IMR-90 (cell line): Measurements from ENCODE around the gene SH2B3. TPM values are rescaled to one million over a fixed set of nuclear protein-coding genes. Genes with fewer than 3 reads are reported as not detected.

Experiments used
- ATAC-seq: fragments of 200-7000 bp; cut with Tn5 transposase; 2 replicates; pipeline ENCODE4 v1.9.1; 2020; ENCODE audit warnings: low read depth, mild to moderate bottlenecking, moderate library complexity
- BruUV-seq: library from RNA; stranded (reverse); fragments of 400-500 nt; replicated peaks from 2 replicates; lab custom pipeline; 2021; lab: Mats Ljungman, UMichigan
- CTCF ChIA-PET: fragments of 300-600 bp; formaldehyde crosslinking; extraction: SDS; loops from one replicate; lab custom pipeline; 2021; ENCODE audit warnings: antibody characterized with exemption; lab: Yijun Ruan, JAX
- POLR2A ChIA-PET: fragments of 300-600 bp; sonication (Branson Sonifier 250); formaldehyde crosslinking; loops from one replicate; lab custom pipeline; 2022; ENCODE audit warnings: antibody characterized with exemption; ENCODE audit not compliant: unreplicated experiment; lab: Charles Lee
- DNase-seq: peaks from one replicate; pipeline ENCODE4 v3.0.0; 2013
- H2AFZ ChIP-seq: replicated peaks from 2 replicates; pipeline ENCODE3; 2013; ENCODE audit warnings: low read length, mild to moderate bottlenecking; ENCODE audit not compliant: poor library complexity
- H2AK5ac ChIP-seq: 2 replicates; pipeline ENCODE4 v1.6.1; 2013; ENCODE audit warnings: low read depth, low read length, inconsistent platforms
- H2AK9ac ChIP-seq: replicated peaks from 2 replicates; pipeline ENCODE3; 2013; ENCODE audit warnings: mild to moderate bottlenecking, low read depth, low read length, moderate library complexity; ENCODE audit not compliant: poor library complexity
- H2BK120ac ChIP-seq: 2 replicates; pipeline ENCODE4 v1.6.1; 2013; ENCODE audit warnings: low read depth, low read length, inconsistent platforms
- H2BK15ac ChIP-seq: 3 replicates; pipeline ENCODE4 v1.6.1; 2013; ENCODE audit warnings: low read depth, low read length, inconsistent platforms
- H2BK20ac ChIP-seq: 2 replicates; pipeline ENCODE4 v1.6.1; 2013; ENCODE audit warnings: low read depth, mild to moderate bottlenecking, inconsistent platforms, low read length, moderate library complexity
- H2BK5ac ChIP-seq: 2 replicates; pipeline ENCODE4 v1.6.1; 2013; ENCODE audit warnings: mild to moderate bottlenecking, low read depth, low read length, inconsistent platforms; ENCODE audit not compliant: poor library complexity, severe bottlenecking
- H3K14ac ChIP-seq: replicated peaks from 2 replicates; pipeline ENCODE4 v1.6.1; 2013; ENCODE audit warnings: low read depth, low read length, inconsistent platforms
- H3K18ac ChIP-seq: 2 replicates; pipeline ENCODE4 v1.6.1; 2013; ENCODE audit warnings: low read depth, low read length, control low read depth
- H3K23ac ChIP-seq: 2 replicates; pipeline ENCODE4 v1.6.1; 2013; ENCODE audit warnings: low read depth, low read length, inconsistent platforms
- H3K27ac ChIP-seq: 2 replicates; pipeline ENCODE4 v1.5.1; 2013; ENCODE audit warnings: mild to moderate bottlenecking, control low read depth, low read length; ENCODE audit not compliant: insufficient read depth
- H3K27me3 ChIP-seq: 2 replicates; pipeline ENCODE4 v1.6.1; 2013; ENCODE audit warnings: low read length; ENCODE audit not compliant: control insufficient read depth, insufficient read depth
- H3K36me3 ChIP-seq: 2 replicates; pipeline ENCODE4 v1.6.1; 2013; ENCODE audit warnings: low read length, mixed read lengths; ENCODE audit not compliant: control insufficient read depth, insufficient read depth
- H3K4ac ChIP-seq: 2 replicates; pipeline ENCODE4 v1.6.1; 2013; ENCODE audit warnings: low read depth, low read length, inconsistent platforms
- H3K4me1 ChIP-seq: 2 replicates; pipeline ENCODE4 v1.6.1; 2013; ENCODE audit warnings: low read length, mixed read lengths; ENCODE audit not compliant: control insufficient read depth, insufficient read depth
- H3K4me2 ChIP-seq: 2 replicates; pipeline ENCODE4 v1.6.1; 2013; ENCODE audit warnings: low read depth, mild to moderate bottlenecking, control low read depth, low read length, moderate library complexity
- H3K4me3 ChIP-seq: 2 replicates; pipeline ENCODE4 v1.5.1; 2013; ENCODE audit warnings: low read depth, mild to moderate bottlenecking, control low read depth, low read length, moderate library complexity; ENCODE audit not compliant: insufficient read depth
- H3K56ac ChIP-seq: 2 replicates; pipeline ENCODE4 v1.6.1; 2013; ENCODE audit warnings: low read length, inconsistent platforms; ENCODE audit not compliant: insufficient read depth; ENCODE audit errors: extremely low read depth
- H3K79me1 ChIP-seq, 2 experiments: 2 replicates each; pipeline ENCODE4 v1.6.1; 2013; ENCODE audit warnings: low read length in 2 of 2, inconsistent platforms in 1 of 2, low read depth in 1 of 2
- H3K9ac ChIP-seq: 2 replicates; pipeline ENCODE4 v1.6.1; 2013; ENCODE audit warnings: low read depth, low read length, control low read depth
- H3K9me1 ChIP-seq: 2 replicates; pipeline ENCODE4 v1.6.1; 2013; ENCODE audit warnings: low read length, inconsistent platforms; ENCODE audit not compliant: insufficient read depth
- H3K9me3 ChIP-seq: 2 replicates; pipeline ENCODE4 v1.6.1; 2013; ENCODE audit warnings: low read length; ENCODE audit not compliant: control insufficient read depth, insufficient read depth
- H4K20me1 ChIP-seq: 2 replicates; pipeline ENCODE4 v1.6.1; 2013; ENCODE audit warnings: low read length, inconsistent platforms; ENCODE audit not compliant: insufficient read depth
- H4K5ac ChIP-seq: 2 replicates; pipeline ENCODE4 v1.6.1; 2013; ENCODE audit warnings: mild to moderate bottlenecking, low read depth, low read length, control low read depth
- H4K8ac ChIP-seq, 2 experiments: 2 replicates each; pipeline ENCODE4 v1.6.1; 2013; ENCODE audit warnings: low read depth in 2 of 2, low read length in 2 of 2, control low read depth in 1 of 2, inconsistent platforms in 1 of 2
- H4K91ac ChIP-seq: 2 replicates; pipeline ENCODE4 v1.6.1; 2013; ENCODE audit warnings: low read depth, low read length, inconsistent platforms; ENCODE audit not compliant: insufficient read depth
- BHLHE40 ChIP-seq: fragments of 150-350 bp; IDR thresholded peaks from 2 replicates; pipeline ENCODE4 v1.6.1; 2016; ENCODE audit warnings: mild to moderate bottlenecking, low read depth, low read length
- CHD1 ChIP-seq: IDR thresholded peaks from 2 replicates; pipeline ENCODE4 v1.6.1; 2012; ENCODE audit warnings: low read depth, low read length, improper control_type of control experiment
- CTCF ChIP-seq: conservative IDR thresholded peaks from 2 replicates; pipeline ENCODE4 v1.5.1; 2012; ENCODE audit warnings: mild to moderate bottlenecking, low read depth, low read length, improper control_type of control experiment
- ELK1 ChIP-seq: fragments of 150-350 bp; IDR thresholded peaks from 2 replicates; pipeline ENCODE4 v1.6.1; 2016; ENCODE audit warnings: low read depth, mild to moderate bottlenecking, low read length, moderate library complexity, borderline replicate concordance
- FOS ChIP-seq: fragments of 150-350 bp; IDR thresholded peaks from 2 replicates; pipeline ENCODE4 v1.6.1; 2016; ENCODE audit warnings: low read depth, low read length
- MAFK ChIP-seq: IDR thresholded peaks from 2 replicates; pipeline ENCODE4 v1.6.1; 2012; ENCODE audit warnings: low read depth, low read length, improper control_type of control experiment
- MAZ ChIP-seq: IDR thresholded peaks from 2 replicates; pipeline ENCODE4 v1.6.1; 2012; ENCODE audit warnings: low read depth, mild to moderate bottlenecking, low read length, improper control_type of control experiment, moderate library complexity, borderline replicate concordance
- NFE2L2 ChIP-seq: fragments of 150-350 bp; IDR thresholded peaks from 2 replicates; pipeline ENCODE4 v1.6.1; 2016; ENCODE audit warnings: low read depth, mild to moderate bottlenecking, low read length
- POLR2A ChIP-seq: IDR thresholded peaks from 2 replicates; pipeline ENCODE4 v1.6.1; 2012; ENCODE audit warnings: mild to moderate bottlenecking, low read depth, low read length
- RAD21 ChIP-seq: IDR thresholded peaks from 2 replicates; pipeline ENCODE4 v1.6.1; 2012; ENCODE audit warnings: low read length, improper control_type of control experiment
- RCOR1 ChIP-seq: IDR thresholded peaks from 2 replicates; pipeline ENCODE4 v1.6.1; 2012; ENCODE audit warnings: mild to moderate bottlenecking, low read length, improper control_type of control experiment; ENCODE audit not compliant: insufficient replicate concordance
- SMC3 ChIP-seq: fragments of 150-350 bp; IDR thresholded peaks from 2 replicates; pipeline ENCODE4 v1.6.1; 2016; ENCODE audit warnings: low read depth, mild to moderate bottlenecking, antibody characterized with exemption, low read length, moderate library complexity
- USF2 ChIP-seq: fragments of 150-350 bp; IDR thresholded peaks from 2 replicates; pipeline ENCODE4 v1.6.1; 2017; ENCODE audit warnings: mild to moderate bottlenecking, antibody characterized with exemption, low read length, low read depth
- WGBS, 2 experiments: methylation state at CpG; one replicate each; pipeline versions ENCODE4 v1.1.5 to v1.1.7; 2013; ENCODE audit warnings: missing lambda C conversion rate in 2 of 2; ENCODE audit not compliant: insufficient read length in 1 of 2; ENCODE audit errors: extremely low coverage in 2 of 2; 5-methylcytosine and 5-hydroxymethylcytosine counted together
- dilution Hi-C: fragments of 300-500 bp; cut with HindIII; formaldehyde crosslinking; loops from one replicate; pipeline ENCODE4 v1.14.3; 2018; ENCODE audit warnings: low sequenced_read_pairs; ENCODE audit not compliant: unreplicated experiment
- in situ Hi-C: fragments of 300-500 bp; cut with MboI; formaldehyde crosslinking; loops from 3 replicates; pipeline ENCODE4 v1.14.3; 2019; ENCODE audit warnings: low sequenced_read_pairs, inconsistent platforms, mixed read lengths
- intact Hi-C: fragments of 100-400 bp; cut with micrococcal nuclease; formaldehyde crosslinking; loops from 2 replicates; pipeline ENCODE4 v1.10.0; 2022
- polyA plus RNA-seq, 3 experiments: library from polyadenylated mRNA; depleted of rRNA; stranded (reverse); fragments of >200 nt; gene quantifications; 2 replicates each; pipeline ENCODE4 v1.2.3, GENCODE V29; 2012; ENCODE audit warnings: low replicate concordance in 1 of 3
- total RNA-seq: library from RNA; depleted of rRNA; stranded (reverse); fragments of >200 nt; gene quantifications from 2 replicates; pipeline ENCODE4 v1.2.3, GENCODE V29; 2012

The SH2B3 gene
- total and polyA plus RNA-seq, 2 of the 4 experiments (the other 2 are of a cell fraction), result 9.3 to 20.2 TPM

GRCh38 chr12:111412007-111412829 is 6.5 kb downstream of the SH2B3 start:
- Histone ChIP-seq H2AFZ (no peak overlapping the region), H3K4me3 (no peak overlapping the region), H3K4me1 (peaks cover 41% of the 10 kb centered on the region), H2AK9ac (peak overlapping the region; percentile 84), H3K4ac (peak overlapping the region; percentile 46), H3K36me3 (no peaks in the 10 kb centered on the region; the same call in 1 of the 2 replicates), H3K18ac (no peak overlapping the region), H3K79me1 (peaks cover 21 to 84% of the 10 kb centered on the region in 2 experiments; a peak in 3 of 4 replicates), H3K23ac (no peak overlapping the region; the same call in 1 of the 2 replicates), H4K20me1 (peaks cover 59% of the 10 kb centered on the region), H2BK15ac (no peak overlapping the region), H3K9ac (no peak overlapping the region), H2BK20ac (peak overlapping the region; percentile 21; the same call in 1 of the 2 replicates), H4K91ac (no peak overlapping the region; the same call in 1 of the 2 replicates), H2AK5ac (peak overlapping the region; percentile 46; the same call in 1 of the 2 replicates), H4K8ac (peak overlapping the region in 1 of 2 experiments; percentile 19; a peak in 1 of 4 replicates), H3K56ac (no peak overlapping the region), H2BK120ac (0 out of 2 replicates have a peak overlapping the region, but pooled peaks have one; percentile 18), H3K9me3 (no peaks in the 10 kb centered on the region), H3K4me2 (no peak overlapping the region), H3K27ac (peak overlapping the region; percentile 31), H3K9me1 (peaks cover 32% of the 10 kb centered on the region), H4K5ac (peak overlapping the region; percentile 28; the same call in 1 of the 2 replicates), H3K14ac (0 out of 2 replicates have a peak overlapping the region, but pooled peaks have one; percentile 46), H2BK5ac (peak overlapping the region; percentile 15), H3K27me3 (no peaks in the 10 kb centered on the region)
- DNase-seq, result no peak
- in situ Hi-C loops (no loop called here), intact Hi-C loops (no loop called here), dilution Hi-C loops (no loop called here)
- no TSS peak for BruUV-seq
- ATAC-seq, result no peak
- 59% methylated on average over 5 of the region's 15 CpGs; no CpG with 5 or more reads in 1 of the 2 experiments for WGBS, 2 experiments
- ChIA-PET POLR2A (no interaction called here), CTCF (interaction anchor here (0.6 to 4.1 kb wide), 3 partner anchors 15 to 689 kb away, joined by 3 to 21 read pairs (median 8); no protein-coding TSS in a partner anchor)
- TF ChIP-seq USF2 (no peak), MAFK (no peak), ELK1 (no peak), BHLHE40 (no peak), CTCF (no peak), RCOR1 (no peak), NFE2L2 (no peak), FOS (no peak), CHD1 (no peak), POLR2A (no peak), RAD21 (no peak), SMC3 (no peak), MAZ (no peak)
